NCI-H1417 (cell line): ENCODE data around the gene DOC2A.
A peak's percentile ranks its signal among the peaks of the same experiment; 100 is the strongest.

Experiments
- DNase-seq, 3 experiments: peaks; one replicate each; lab custom pipeline; 2025; lab: John Stamatoyannopoulos, UW

Gene DOC2A

GRCh38 chr16:29989111-29989858, 21.5 kb downstream of the DOC2A start:
- DNase-seq, result no peak

GRCh38 chr16:29988346-29989075, 22.3 kb downstream of the DOC2A start:
- DNase-seq, result no peak

- no peak for DNase-seq
Measured at GRCh38 chr16:29987371-29988085, 23.3 kb downstream of the DOC2A start.

- DNase-seq, result no peak
Measured at GRCh38 chr16:29986931-29987330, 23.9 kb downstream of the DOC2A start.

- DNase-seq, result no peak
Measured at GRCh38 chr16:29986231-29986630, 24.6 kb downstream of the DOC2A start.

GRCh38 chr16:29985271-29985811, 25.5 kb downstream of the DOC2A start:
- no peak for DNase-seq

- DNase-seq, result no peak
Measured at GRCh38 chr16:29984764-29985147, 26.1 kb downstream of the DOC2A start.

GRCh38 chr16:29984137-29984763, 26.6 kb downstream of the DOC2A start:
- DNase-seq, result no peak

- no peak for DNase-seq
Measured at GRCh38 chr16:29983420-29984136, 27.2 kb downstream of the DOC2A start.

- no peak for DNase-seq
Measured at GRCh38 chr16:29982560-29983419, 28.0 kb downstream of the DOC2A start.

GRCh38 chr16:29978564-29979270, 32.1 kb downstream of the DOC2A start:
- DNase-seq, result no peak

- DNase-seq, result no peak
Measured at GRCh38 chr16:29978081-29978480, 32.7 kb downstream of the DOC2A start.

- DNase-seq, result no peak
Measured at GRCh38 chr16:29977063-29977825, 33.6 kb downstream of the DOC2A start.

GRCh38 chr16:29975811-29976511, 34.9 kb downstream of the DOC2A start:
- peak in 1 of 3 experiments; percentile 8 for DNase-seq

GRCh38 chr16:29975134-29975538, 35.7 kb downstream of the DOC2A start:
- no peak for DNase-seq

GRCh38 chr16:29974291-29975133, 36.3 kb downstream of the DOC2A start:
- DNase-seq, result peak in 2 of 3 experiments; percentile 28 to 46
